ENCODE data around the gene PGRMC2. TPM values are rescaled to one million over a fixed set of nuclear protein-coding genes. Genes with fewer than 3 reads are reported as not detected.

The PGRMC2 gene
- total and polyA plus RNA-seq, 11 donors = 23.1 to 84.1 (median 72.1) TPM

DNA sequence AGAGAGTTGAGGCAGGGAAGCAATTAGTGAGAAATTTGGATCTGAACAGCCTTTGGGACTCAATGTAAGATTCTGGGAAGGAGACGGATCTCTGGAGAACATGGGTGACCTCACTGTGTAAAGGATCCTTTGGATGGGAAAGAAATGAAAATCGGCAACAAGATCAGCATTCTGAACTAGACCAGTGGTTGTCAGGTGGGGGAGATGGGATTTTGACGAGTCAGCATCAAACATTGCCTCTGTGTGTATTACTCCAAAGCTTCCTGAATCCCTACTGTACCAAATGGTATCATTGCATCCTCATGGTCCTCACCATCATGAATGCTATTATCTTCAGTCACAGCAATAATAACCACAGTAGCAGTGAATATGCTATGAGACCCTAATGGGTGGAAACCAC is 52.8 kb downstream of the PGRMC2 start:
- Histone ChIP-seq H3K27ac (no peak overlapping the region), H3K27me3 (no peaks in the 10 kb centered on the region), H3K9me3 (peaks cover 0 to 4% (median 0%) of the 10 kb centered on the region in 12 donors), H3K4me3 (no peak overlapping the region), H3K4me1 (no peaks in the 10 kb centered on the region), H3K36me3 (no peaks in the 10 kb centered on the region)
- DNase-seq (no peak), ATAC-seq (no peak)
- 88 to 92% (median 91%) methylated on average over 3 of the region's 3 CpGs for WGBS, 4 donors
- TF ChIP-seq, protein P1, sequence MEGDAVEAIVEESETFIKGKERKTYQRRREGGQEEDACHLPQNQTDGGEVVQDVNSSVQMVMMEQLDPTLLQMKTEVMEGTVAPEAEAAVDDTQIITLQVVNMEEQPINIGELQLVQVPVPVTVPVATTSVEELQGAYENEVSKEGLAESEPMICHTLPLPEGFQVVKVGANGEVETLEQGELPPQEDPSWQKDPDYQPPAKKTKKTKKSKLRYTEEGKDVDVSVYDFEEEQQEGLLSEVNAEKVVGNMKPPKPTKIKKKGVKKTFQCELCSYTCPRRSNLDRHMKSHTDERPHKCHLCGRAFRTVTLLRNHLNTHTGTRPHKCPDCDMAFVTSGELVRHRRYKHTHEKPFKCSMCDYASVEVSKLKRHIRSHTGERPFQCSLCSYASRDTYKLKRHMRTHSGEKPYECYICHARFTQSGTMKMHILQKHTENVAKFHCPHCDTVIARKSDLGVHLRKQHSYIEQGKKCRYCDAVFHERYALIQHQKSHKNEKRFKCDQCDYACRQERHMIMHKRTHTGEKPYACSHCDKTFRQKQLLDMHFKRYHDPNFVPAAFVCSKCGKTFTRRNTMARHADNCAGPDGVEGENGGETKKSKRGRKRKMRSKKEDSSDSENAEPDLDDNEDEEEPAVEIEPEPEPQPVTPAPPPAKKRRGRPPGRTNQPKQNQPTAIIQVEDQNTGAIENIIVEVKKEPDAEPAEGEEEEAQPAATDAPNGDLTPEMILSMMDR (IDR thresholded peaks at IDR 0.05) = no peak
- no peak for TF ChIP-seq POLR2A (IDR thresholded peaks at IDR 0.05)
- intact Hi-C loops (cut with DNase I) = no loop called here

DNA sequence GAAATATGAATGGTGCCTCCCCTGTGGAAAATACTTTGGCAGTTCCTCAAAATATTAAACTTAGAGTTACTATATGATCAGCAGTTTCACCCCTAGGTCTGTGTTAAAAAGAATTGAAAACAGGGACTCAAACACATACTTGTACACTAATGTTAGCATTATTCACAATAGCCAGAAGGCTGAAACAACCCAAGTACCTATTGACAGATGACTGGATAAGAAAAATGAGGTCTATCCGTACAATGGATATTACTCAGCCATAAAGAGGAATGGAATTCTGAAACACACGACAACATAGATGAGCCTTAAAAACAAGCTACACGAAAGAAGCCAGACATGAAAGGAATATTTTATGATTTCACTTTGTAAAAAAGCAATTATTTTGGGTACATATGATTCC is 54.9 kb downstream of the PGRMC2 start:
- ATAC-seq (no peak), DNase-seq (no peak)
- Histone ChIP-seq H3K36me3 (no peaks in the 10 kb centered on the region), H3K4me3 (no peak overlapping the region), H3K27ac (no peak overlapping the region), H3K4me1 (no peaks in the 10 kb centered on the region), H3K27me3 (no peaks in the 10 kb centered on the region), H3K9me3 (peaks cover 0 to 4% (median 0%) of the 10 kb centered on the region in 12 donors)
- 89 to 93% (median 91%) methylated on average over 3 of the region's 3 CpGs for WGBS, 4 donors
- no peak for TF ChIP-seq POLR2A (IDR thresholded peaks at IDR 0.05)
- TF ChIP-seq, protein P1 (IDR thresholded peaks at IDR 0.05) = no peak
- intact Hi-C loops (cut with DNase I) = no loop called here

DNA sequence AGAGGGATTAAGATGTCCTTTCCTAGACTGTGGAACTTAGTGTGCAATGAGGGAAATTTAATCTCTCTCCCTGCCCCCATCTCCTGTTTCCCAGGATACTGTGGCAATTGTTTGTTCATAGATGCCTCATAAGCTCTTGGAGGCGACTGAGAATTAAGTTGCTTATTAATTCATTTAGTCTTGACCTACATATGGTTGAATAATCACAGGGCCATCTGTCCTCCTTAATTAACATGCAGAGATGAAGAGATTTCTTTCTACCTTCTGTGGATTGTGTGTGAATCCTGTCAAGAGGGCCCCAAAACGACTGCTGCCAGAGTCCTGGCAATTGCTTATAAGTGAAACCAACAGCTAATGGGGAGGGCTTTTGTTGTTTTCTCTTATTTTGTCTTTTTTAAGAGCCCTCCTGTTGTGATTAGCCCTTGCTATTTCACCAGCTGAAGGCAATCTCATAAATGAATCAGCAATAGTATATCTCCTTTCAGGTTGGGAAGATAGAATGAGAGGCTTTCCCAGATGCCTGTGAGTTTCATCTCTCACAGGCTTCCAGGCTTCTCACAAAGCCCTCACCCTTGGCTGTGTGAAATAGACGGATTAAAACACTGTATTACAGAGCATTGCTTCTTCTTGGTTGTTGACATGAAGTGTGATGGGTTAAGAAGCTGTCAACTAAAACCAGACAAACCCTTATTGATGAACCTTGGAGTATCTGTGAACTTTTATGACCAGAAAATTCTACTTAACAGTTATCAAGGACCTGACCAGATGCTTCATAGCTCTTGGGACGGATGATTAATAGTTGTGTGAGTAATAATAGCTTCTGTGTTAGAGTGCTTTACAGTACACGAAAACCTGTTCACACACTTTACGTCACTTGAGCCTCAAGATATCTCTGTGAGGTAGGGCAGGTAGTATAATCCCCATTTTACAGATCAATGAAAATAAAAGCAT is 58.5 kb downstream of the PGRMC2 start:
- WGBS, 4 donors = 64 to 77% (median 67%) methylated on average over 6 of the region's 6 CpGs
- Histone ChIP-seq H3K36me3 (no peaks in the 10 kb centered on the region), H3K9me3 (peaks cover 0 to 3% (median 0%) of the 10 kb centered on the region in 12 donors), H3K27me3 (no peaks in the 10 kb centered on the region), H3K4me3 (no peak overlapping the region), H3K27ac (no peak overlapping the region), H3K4me1 (no peaks in the 10 kb centered on the region)
- TF ChIP-seq, protein P1 (IDR thresholded peaks at IDR 0.05) = no peak
- no peak for TF ChIP-seq POLR2A (IDR thresholded peaks at IDR 0.05)
- intact Hi-C loops (cut with DNase I) = no loop called here
- ATAC-seq (no peak), DNase-seq (no peak)

DNA sequence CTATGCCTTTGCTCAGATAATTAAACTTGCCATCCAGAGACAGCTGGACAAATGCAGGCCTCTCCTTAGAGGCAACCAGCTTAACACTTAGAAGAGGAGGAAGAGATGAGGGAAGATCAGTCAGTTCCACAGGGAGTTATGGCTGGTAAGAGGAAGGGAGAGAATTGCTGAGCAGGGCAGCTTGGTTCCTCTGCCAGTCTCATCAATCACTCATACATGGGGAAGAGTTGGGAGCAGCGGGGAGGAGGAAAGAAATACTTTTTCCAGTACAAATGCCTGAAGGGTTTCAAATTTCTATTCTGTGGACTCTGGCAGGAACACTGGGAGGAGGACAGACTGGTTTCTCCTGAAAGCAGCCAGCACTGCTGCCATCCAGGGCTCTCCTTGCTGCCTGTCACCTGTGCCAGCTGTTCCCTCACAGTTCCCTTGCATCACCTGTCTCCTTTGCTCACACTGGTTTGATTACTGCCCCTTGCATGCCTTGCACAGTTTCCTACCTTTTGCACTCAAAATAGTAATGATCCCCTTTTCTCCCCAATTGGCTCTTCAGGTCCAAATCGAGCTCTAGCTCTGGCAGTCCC is 59.5 kb downstream of the PGRMC2 start:
- WGBS, 4 donors = 69 to 84% (median 78%) methylated on average over 2 of the region's 2 CpGs
- DNase-seq (no peak), ATAC-seq (no peak)
- H3K4me1 ChIP-seq = no peaks in the 10 kb centered on the region
- no peaks in the 10 kb centered on the region for H3K27me3 ChIP-seq
- no peak overlapping the region for H3K27ac ChIP-seq
- H3K36me3 ChIP-seq = no peaks in the 10 kb centered on the region
- intact Hi-C loops (cut with DNase I) = no loop called here
- TF ChIP-seq POLR2A (IDR thresholded peaks at IDR 0.05) = no peak
- TF ChIP-seq, protein P1 (IDR thresholded peaks at IDR 0.05) = no peak
- no peak overlapping the region for H3K4me3 ChIP-seq
- H3K9me3 ChIP-seq = peaks cover 0 to 3% (median 0%) of the 10 kb centered on the region in 12 donors

All from heart left ventricle (tissue), 16 donors.